Measurements from ENCODE around the gene ITGA7. TPM values are rescaled to one million over a fixed set of nuclear protein-coding genes. Genes with fewer than 3 reads are reported as not detected.

The ITGA7 gene
- total RNA-seq, 1 donor from 2014 or later = 25.1 TPM

GRCh38 chr12:55737581-55738122 lies 29.9 kb upstream of the ITGA7 start:
- TF ChIP-seq CTCF (IDR thresholded peaks at IDR 0.05; ENCODE audit: unreplicated experiment) = no peak
- Mint-ChIP-seq H3K27me3 (peaks cover 4% of the 10 kb centered on the region), H3K36me3 (ENCODE audit: insufficient read depth) (no peaks in the 10 kb centered on the region), H3K9me3 (ENCODE audit: low read depth) (no peaks in the 10 kb centered on the region), H3K4me1 (ENCODE audit: low read depth) (peaks cover 22% of the 10 kb centered on the region), H3K27ac (peak overlapping the region; percentile 95), H3K4me3 (ENCODE audit: low read depth) (peak overlapping the region; percentile 78)
- no peak for DNase-seq (ENCODE audit: low spot score, unreplicated experiment)

- no peaks in the 10 kb centered on the region for H3K9me3 Mint-ChIP-seq (ENCODE audit: low read depth)
- peaks cover 3% of the 10 kb centered on the region for H3K27me3 Mint-ChIP-seq
- H3K4me1 Mint-ChIP-seq (ENCODE audit: low read depth) = peaks cover 17% of the 10 kb centered on the region
- no peaks in the 10 kb centered on the region for H3K36me3 Mint-ChIP-seq (ENCODE audit: insufficient read depth)
- peak; percentile 76 for TF ChIP-seq CTCF (IDR thresholded peaks at IDR 0.05; ENCODE audit: unreplicated experiment)
- peak; percentile 49 for DNase-seq (ENCODE audit: low spot score, unreplicated experiment)
- H3K27ac Mint-ChIP-seq = peak overlapping the region; percentile 69
- peak overlapping the region; percentile 50 for H3K4me3 Mint-ChIP-seq (ENCODE audit: low read depth)
Observed at GRCh38 chr12:55736780-55737580, 29.3 kb upstream of the ITGA7 start.

- no peaks in the 10 kb centered on the region for H3K9me3 Mint-ChIP-seq (ENCODE audit: low read depth)
- no peaks in the 10 kb centered on the region for H3K36me3 Mint-ChIP-seq (ENCODE audit: insufficient read depth)
- no peak for DNase-seq (ENCODE audit: low spot score, unreplicated experiment)
- peaks cover 13% of the 10 kb centered on the region for H3K4me1 Mint-ChIP-seq (ENCODE audit: low read depth)
- no peak for TF ChIP-seq CTCF (IDR thresholded peaks at IDR 0.05; ENCODE audit: unreplicated experiment)
- no peaks in the 10 kb centered on the region for H3K27me3 Mint-ChIP-seq
- no peak overlapping the region for H3K27ac Mint-ChIP-seq
- H3K4me3 Mint-ChIP-seq (ENCODE audit: low read depth) = no peak overlapping the region
Observed at GRCh38 chr12:55736076-55736475, 28.4 kb upstream of the ITGA7 start.

- H3K9me3 Mint-ChIP-seq (ENCODE audit: low read depth) = no peaks in the 10 kb centered on the region
- no peak for DNase-seq (ENCODE audit: low spot score, unreplicated experiment)
- H3K27me3 Mint-ChIP-seq = peaks cover 8% of the 10 kb centered on the region
- no peaks in the 10 kb centered on the region for H3K36me3 Mint-ChIP-seq (ENCODE audit: insufficient read depth)
- H3K4me1 Mint-ChIP-seq (ENCODE audit: low read depth) = peaks cover 23% of the 10 kb centered on the region
- no peak overlapping the region for H3K4me3 Mint-ChIP-seq (ENCODE audit: low read depth)
- no peak overlapping the region for H3K27ac Mint-ChIP-seq
- TF ChIP-seq CTCF (IDR thresholded peaks at IDR 0.05; ENCODE audit: unreplicated experiment) = no peak
Observed at GRCh38 chr12:55734595-55734994, 26.9 kb upstream of the ITGA7 start.

GRCh38 chr12:55733858-55734257 lies 26.2 kb upstream of the ITGA7 start:
- no peaks in the 10 kb centered on the region for H3K36me3 Mint-ChIP-seq (ENCODE audit: insufficient read depth)
- no peak for DNase-seq (ENCODE audit: low spot score, unreplicated experiment)
- H3K9me3 Mint-ChIP-seq (ENCODE audit: low read depth) = no peaks in the 10 kb centered on the region
- no peak for TF ChIP-seq CTCF (IDR thresholded peaks at IDR 0.05; ENCODE audit: unreplicated experiment)
- H3K27ac Mint-ChIP-seq = no peak overlapping the region
- peaks cover 25% of the 10 kb centered on the region for H3K4me1 Mint-ChIP-seq (ENCODE audit: low read depth)
- H3K27me3 Mint-ChIP-seq = peaks cover 8% of the 10 kb centered on the region
- H3K4me3 Mint-ChIP-seq (ENCODE audit: low read depth) = no peak overlapping the region

All from progenitor cell of endocrine pancreas (in vitro differentiated cells).